T-helper 2 cell treated with Interferon-gamma antibody and Interleukin-4, amounts not matched to agents 100 ng/mL and 5 ng/mL, for 36 hours (primary cell): ENCODE measurements around the gene NKTR. TPM values are rescaled to one million over a fixed set of nuclear protein-coding genes. Genes with fewer than 3 reads are reported as not detected.

Experiments
- intact Hi-C: fragments of 100-400 bp; cut with micrococcal nuclease; formaldehyde crosslinking; loops from one replicate; pipeline ENCODE4 v1.15.1; 2023
- total RNA-seq: library from RNA; stranded (reverse); gene quantifications from 2 replicates; pipeline ENCODE4 v1.2.3, GENCODE V29; 2022

Gene NKTR
- total RNA-seq, 1 donor from 2014 or later = 106 TPM

DNA sequence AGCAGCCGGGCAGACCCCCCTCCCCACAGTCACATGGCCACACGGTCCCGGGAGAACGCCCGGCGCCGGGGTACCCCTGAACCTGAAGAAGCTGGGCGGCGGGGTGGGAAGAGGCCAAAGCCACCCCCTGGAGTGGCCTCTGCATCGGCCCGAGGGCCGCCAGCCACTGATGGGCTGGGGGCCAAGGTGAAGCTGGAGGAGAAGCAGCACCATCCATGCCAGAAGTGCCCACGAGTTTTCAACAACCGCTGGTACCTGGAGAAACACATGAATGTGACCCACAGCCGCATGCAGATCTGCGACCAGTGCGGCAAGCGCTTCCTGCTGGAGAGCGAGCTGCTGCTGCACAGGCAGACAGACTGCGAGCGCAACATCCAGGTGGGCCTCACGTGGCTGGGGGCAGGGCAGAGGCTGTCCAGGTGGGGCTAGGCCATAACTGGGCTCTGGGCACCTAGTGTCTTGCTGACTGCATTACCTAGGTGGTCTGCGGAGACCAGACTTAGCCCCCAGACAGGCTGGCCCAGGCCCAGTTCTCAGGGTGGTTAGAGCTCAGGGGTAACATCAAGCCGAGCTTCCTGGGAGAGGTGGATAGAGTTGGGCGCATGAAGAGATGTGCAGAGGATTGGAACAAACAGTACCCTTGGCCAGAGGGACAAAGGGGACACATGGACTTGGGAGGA is 59.1 kb downstream of the NKTR start:
- intact Hi-C loops = loop anchor here (10.0 kb wide), 1 partner anchor 145 kb away; the partner anchor contains the start of genes ACKR2 and HIGD1A

DNA sequence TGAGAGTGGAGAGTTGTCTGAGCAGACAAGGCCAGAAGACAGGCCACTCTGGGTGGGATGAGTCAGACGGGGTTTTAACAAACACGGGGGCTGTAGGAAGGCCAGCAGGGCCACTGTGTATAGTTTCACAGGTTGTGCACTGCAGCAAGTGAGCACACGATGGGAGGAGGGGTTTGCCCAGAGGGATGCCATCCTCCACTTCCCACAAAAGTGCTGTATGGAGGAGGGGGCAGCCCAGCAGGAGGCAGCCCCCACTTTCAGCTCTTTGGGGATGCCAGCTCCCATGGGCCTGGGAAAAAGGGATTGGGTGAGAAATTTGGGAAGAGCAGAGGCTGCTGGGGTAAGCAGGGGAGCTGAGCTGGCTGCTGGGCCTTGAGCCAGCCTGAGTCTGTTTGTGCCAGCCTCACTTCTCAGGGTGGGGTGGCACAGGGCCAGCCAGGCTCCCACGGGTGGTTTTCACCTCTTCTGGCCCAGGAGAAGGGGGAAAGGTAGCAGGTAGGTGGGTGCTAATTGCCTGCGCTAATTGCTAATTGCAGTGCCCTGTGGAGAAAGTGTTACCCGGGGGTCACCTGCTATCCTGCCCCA is 59.7 kb downstream of the NKTR start:
- intact Hi-C loops = no loop called here

DNA sequence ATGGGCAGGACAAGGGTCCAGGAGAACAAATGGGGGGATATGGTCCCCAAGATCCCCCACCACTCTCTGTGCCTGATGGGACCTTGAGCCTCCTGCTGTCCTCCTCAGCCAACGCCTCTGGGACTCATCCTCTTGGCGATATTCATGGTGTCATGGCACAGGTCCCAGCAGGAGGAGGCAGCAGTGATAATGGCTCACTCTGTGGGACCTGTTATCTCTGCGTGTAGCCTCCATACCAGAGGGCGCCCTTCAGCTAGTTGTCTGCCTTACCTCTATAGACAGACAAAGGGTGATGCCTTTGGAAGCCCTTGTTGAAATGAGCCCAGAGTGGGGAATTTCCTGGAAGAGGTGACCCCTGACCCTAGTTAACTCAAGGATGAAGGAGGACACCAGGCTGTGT is 60.4 kb downstream of the NKTR start:
- intact Hi-C loops = no loop called here

DNA sequence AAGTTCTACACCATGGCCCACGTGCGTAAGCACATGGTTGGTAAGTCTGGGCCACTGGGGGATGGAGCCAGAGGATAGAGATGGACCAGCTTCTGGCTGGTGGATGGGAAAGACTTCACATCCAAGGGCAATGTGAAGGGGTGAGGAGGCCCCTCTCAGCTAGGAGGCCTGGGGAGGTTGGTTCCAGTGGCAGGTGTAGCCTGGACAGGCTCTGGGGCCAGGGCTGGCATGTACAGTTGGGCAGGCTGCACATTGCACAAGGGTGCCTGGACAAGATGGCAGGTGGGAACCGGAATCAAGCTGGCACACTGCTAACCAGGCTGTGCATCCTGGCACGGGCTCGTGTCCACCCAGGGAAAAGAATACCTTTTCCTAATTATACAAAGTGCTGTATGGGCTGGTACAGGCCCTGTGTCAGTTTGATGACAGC is 61.1 kb downstream of the NKTR start:
- intact Hi-C loops = no loop called here

DNA sequence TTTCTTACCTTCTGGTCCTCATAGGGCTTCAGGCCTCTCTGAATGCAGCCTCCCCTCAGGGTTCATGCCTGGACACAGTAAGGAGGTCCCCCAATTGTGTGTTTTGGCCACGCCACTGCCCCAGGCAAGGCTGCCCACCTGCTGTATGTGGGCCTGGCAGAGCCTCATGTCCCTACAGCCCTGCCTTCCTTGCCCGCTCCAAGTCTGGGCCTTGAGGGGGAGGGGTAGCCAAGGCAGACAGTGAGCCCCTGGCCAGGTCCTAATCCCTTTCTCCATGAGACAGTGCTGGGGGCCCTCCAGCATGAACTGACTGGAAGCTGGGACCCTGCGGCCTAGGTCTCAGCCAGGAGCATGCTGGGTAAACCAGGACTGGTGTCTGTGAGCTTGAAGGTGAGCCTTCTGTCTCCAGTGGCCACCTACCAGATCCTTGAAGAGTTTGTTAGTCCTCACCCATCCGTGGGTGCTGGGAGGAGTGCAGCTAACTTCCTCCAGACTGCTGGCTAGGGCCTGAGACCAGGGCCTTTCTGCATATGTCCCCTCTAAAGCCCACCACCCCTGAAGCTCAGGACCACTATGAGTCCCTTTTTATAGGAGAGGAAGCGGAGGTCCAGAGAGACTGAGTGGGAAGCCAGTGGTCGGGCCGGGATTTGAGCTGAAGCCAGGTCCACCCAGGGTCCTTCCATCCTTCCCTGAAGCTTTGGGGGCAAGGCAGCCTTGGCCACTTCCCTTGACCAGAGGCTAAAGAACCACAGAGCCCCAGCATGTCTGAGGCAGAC is 61.7 kb downstream of the NKTR start:
- intact Hi-C loops = no loop called here

DNA sequence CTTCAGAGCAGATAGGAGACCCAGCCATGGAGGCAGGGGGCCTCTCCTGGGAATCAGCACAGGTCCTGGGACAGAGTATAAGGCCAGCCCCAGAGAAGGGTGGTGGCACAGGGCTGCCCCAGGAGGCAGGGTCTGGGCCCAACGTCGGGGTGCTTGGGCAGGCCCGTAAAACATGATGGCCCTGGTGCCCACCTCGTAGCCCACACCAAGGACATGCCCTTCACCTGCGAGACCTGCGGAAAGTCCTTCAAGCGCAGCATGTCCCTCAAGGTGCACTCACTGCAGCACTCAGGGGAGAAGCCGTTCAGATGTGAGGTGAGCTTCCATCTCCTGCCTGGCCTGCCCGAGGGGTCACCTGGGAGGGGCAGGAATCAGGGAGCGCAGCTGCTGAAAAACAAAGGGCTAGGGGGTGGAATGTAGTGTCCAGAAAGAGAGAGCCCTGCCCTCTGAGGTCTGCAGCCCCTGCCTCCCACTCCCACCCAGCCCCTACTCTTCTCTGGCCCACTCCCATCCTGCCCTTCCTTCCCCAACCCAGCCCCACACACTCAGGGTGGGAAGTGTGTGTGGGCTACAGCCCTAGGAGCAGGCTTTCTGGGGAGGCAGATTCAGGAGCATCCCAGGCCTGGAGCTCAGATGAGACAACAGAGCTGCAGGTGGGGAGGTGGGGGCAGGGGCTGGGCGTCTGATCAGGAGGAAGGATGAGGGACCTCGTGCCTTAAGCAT is 62.5 kb downstream of the NKTR start:
- intact Hi-C loops = no loop called here

DNA sequence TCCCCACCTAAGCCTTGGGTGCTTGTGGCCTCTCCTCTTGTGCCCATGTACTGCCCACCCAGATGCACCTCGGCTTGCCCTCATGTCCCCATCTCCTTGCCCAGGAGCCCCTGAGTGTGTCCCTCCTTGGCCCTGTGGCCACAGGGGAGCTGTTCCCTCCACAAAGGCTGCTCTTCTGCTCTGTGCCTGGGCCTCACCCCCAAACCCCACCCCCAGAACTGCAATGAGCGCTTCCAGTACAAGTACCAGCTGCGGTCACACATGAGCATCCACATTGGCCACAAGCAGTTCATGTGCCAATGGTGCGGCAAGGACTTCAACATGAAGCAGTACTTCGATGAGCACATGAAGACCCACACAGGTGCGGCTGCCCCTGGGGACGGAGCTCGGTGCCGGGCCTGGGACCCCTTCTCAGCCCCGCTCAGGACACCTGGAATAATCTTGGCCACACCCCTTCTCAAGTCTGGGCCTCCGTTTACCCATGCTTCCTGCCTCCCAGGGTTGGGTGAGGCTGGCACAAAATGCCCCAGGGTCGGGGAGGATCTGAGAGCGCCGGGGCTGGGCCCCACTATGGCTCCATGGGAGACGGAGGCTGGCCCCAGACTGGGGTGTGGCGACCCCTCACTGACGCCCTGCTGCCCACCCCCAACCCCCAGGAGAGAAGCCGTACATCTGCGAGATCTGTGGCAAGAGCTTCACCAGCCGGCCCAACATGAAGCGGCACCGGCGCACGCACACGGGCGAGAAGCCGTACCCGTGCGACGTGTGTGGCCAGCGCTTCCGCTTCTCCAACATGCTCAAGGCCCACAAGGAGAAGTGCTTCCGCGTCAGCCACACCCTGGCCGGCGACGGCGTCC is 63.3 kb downstream of the NKTR start:
- intact Hi-C loops = no loop called here

DNA sequence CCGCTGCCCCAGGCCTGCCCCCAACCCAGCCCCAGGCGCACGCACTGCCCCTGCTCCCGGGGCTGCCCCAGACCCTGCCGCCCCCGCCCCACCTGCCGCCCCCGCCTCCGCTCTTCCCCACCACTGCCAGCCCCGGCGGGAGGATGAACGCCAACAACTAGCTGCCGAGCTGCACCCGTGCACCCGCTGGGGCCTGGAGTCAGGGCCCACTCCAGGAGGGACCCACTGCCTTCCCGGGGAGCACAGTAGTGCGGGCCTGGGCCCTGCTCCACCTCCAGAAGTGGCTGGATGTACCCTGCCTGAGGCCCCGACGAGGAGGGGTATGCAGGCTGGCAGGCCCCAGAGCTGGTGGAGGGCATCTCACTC is 63.9 kb downstream of the NKTR start:
- intact Hi-C loops = no loop called here

DNA sequence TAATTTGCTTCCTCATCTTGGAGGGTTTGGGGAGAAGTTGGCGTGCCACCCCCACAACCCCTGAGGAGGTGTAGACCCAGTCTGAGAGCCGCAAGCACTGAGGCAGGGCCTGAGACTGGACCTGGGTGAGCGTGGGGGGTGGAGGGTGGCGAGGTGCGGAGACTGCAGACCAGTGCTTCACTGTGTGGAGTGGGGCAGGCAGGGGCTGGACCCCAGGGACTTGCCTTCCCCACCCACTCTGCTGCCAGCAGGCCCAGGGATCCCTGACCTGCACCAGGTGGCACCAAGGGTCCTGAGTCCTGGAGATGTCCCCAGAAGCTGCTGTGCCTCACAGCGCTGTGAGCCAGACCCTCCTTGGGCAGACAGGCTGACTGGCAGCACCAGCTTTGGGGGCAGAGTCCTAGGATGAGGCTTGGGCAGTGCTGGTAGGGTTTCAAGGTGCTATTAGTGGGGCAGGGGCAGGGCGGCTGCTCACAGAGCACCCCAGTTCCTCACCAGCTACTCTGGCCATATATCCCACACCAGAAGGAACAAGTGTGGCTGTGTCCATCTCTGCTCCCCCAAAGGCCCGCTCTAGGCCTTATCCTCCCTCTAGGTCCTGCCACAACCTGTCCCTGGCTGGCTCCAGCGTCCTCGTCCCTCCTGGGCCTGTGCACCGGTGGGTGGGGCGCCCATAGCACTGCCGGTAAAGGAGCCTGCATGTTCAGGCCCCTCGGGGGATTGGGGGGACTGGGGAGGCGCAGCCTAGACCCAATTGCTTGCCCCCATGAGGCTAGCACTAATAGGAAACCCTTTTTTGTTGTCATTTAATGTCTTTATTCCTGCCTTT is 64.8 kb downstream of the NKTR start:
- intact Hi-C loops = no loop called here

DNA sequence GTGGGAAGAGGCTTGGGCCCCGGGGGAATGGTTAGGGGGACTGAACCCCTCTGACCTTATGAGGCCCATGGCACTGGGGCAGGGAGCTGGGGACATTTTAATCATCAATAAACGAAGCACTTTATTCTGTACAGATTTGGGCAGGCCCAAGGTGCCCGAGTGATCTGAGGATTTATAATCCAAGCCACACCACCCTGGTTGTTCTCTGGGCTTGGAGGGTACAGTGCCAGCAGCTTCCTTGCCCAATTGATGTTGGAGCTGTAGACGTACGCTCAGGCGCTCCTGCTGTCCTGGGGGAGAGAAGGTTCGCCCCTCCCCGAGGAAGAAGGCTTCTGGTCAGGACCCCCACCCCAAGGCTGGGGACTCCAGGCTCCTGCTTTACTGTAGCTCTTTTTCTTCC is 65.5 kb downstream of the NKTR start:
- intact Hi-C loops = no loop called here

DNA sequence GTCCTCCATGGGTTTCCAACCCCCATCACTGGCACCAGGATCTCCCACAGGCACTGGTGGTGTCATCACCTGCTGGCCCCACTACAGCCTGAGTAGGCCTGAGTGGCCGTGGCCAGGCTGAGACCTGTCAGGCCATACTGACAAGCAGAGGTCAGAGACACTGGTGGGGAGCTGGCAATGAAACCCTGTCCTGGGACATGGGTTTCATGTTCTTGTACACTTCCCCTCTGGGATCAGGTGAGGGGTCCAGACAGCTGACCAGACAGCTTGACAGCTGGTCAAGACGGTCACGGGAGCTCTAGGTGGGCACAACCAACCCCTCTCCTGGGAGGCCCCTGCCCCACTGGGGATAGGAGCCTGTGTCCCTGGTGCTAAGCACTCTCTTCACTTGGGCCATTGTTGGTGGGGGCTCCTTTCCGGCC is 66.1 kb downstream of the NKTR start:
- intact Hi-C loops = no loop called here

DNA sequence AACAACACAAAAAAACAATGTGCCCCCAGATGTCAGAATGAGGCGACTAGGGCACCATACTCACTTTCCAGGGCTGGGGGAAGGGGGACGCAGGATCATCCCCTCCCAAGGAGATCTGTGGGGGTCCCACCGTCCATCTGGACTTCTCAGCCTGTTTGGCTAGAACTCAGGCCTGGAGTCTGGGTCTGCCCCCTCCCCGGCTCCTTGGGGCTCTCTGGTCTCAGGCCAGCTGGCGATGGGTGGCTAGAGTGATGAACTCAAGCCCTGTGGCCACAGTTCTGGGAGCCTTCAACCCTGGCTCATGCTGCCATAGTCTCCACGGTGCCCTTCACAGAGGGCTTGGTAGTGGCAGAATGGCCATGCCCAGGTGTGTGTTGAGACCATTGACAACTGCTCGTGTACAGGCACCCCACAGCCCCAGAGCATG is 66.6 kb downstream of the NKTR start:
- intact Hi-C loops = no loop called here

DNA sequence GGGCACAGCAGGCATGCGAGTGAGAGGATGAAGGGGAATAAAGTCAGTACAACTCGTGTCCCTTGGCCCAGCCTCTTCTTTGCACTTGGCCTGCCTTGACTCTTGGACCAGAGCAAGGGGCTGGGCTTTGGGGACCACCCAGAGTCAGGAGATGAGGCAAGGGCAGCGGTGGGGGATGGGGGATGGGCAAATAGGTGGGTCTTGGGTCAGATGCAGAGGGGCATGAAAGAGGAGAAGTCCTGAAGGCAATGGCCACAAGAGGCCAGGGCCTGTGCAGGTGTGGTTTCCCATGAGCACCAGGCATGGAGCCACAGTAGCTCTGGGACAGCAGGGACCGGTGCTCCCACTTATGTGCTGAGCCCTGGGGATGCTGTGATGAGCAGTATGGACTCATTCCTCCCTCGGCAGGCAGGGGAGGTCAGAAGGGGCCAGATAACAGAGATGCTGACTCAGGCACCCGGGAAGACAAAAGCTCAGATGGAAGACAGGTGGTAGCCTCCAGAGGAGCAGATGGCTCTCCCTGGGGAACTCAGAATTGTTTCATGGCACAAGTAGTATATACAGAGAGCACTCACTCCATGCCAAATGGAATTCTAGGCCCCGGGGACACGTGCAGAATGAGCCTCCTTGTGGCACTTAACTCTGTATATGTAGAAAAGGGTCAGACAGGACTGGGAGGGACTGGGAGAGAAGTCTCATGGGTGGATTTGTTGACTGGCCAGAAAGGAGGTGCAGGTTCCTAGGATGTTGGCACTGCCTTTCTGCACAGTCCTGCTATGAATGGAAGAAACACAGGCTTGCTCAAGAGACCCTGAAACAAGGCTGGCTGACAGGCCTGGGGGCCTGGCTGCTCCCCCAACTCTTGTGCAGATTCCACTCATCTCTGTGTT is 67.3 kb downstream of the NKTR start:
- intact Hi-C loops = no loop called here

DNA sequence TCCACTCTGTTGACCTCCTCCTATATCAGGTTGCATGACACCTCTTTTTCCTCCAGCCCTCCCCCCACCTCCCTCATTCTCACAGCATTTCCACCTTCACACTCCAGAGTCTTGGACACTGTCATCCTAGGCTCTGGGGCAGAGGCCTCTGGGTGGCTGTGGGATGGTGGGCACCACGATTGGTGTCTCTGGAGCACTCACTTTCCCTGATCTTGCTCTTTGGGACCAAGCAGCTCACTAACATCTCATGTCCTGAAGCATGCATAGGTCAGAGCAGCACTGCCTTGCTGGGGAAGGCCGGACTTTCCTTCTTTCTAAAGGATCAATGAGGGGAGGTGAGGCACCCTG is 67.9 kb downstream of the NKTR start:
- intact Hi-C loops = no loop called here

DNA sequence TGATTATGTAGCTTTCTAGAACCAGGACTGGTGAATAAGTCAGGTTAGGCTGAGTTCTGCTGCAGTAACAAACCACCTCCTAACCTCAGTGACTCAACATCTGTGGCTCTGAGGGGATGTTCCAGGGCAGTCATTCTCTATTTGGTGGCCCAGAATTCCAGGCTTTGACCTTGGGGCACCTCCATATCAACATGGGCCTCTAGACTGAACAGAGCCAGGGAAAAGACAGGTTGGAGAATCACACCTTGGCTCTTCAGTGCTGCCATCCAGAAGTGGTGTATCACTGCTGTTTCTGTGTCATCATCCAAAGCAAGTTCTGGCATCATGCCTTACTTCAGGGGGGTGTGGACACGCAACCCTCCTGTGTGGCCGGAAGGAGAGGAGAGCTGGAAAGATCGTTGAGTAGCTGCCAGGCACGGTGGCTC is 68.3 kb downstream of the NKTR start:
- intact Hi-C loops = no loop called here

DNA sequence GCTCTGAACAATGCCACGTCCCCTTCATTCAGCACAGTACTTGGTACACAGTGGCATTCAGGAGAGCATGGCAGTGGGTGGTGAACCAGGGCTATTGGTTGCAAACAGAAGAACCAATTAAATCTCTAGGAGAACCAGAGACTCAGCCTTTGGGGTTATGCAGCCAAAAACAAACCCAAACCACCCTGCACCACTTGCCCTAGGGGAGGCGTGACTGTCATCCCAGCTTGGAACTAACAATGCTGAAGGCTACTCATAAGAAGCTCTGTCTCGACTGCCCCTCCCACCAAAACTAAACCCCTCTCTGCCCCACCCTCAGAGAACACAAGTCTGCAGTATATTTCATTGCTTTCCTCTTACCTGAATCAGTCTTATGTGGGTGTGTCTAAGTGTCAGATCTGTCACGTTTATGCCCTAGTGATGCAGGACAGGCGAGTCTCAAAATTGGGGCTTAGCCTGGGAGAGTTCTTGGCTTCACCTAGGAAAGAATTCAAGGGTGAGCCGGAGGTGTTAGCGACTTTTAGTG is 69.6 kb downstream of the NKTR start:
- intact Hi-C loops = no loop called here

DNA sequence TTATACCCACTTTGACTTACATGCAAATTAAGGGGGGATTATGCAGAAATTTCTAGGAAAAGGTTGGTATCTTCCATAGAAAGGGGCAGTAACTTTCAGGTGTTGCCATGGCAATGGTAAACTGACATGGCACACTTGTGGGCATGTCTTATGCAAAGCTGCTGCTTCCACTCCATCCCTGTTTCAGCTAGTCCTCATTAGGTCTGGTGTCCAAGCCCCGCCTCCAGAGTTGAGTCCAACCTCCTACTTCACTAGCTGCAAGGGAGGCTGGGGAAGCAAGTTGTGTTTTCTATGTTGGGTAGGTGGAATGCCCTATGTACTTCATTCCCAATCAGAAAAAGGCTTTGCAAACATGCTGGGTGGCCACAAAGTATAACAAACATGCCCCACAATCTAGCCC is 70.2 kb downstream of the NKTR start:
- intact Hi-C loops = no loop called here

DNA sequence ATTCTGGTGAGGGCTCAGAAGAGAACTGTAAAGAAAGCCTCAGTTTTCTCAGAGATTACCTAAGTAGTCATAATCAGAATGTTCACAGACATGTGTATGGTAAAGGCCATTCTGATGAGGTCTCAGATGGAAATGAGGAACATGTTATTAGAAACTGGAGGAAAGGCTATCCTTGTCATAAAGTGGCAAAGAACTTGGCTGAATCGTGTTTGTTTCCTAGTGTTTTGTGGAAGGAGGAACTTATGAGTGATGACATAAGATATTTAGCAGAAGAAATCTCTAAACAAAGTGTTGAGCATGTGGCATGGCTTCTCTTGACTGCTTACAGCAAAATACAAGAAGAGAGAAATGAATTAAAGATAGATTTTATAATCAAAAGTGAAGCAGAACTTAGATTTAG is 72.0 kb downstream of the NKTR start:
- intact Hi-C loops = no loop called here

DNA sequence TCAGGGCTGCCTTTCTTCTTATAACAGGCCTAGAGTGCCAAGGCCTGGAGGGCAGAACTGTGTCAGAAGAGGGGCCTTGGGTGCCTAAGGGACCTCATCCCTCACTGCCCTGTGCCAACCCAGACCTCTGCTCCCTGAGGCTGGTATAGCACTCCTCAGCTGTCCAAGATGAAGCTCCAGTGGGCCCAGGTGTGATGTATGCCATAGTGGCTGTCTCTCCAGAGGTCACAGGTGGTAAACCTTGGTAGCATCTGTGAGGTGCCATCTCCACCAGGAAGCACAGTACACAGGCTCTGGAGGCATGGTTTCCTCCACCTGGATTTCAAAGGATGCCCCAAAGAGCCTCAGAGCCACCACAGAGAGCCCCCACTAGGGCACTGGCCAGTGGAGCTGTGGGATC is 72.6 kb downstream of the NKTR start:
- intact Hi-C loops = no loop called here
